Panc1 (cell line): ENCODE data around the gene B3GNT4. TPM values are rescaled to one million over a fixed set of nuclear protein-coding genes. Genes with fewer than 3 reads are reported as not detected.

ENCODE experiments used
- ATAC-seq: fragments of 200-7000 bp; cut with Tn5 transposase; 2 replicates; pipeline ENCODE4 v1.9.1; 2020; ENCODE audit warnings: mild to moderate bottlenecking, moderate library complexity
- BruUV-seq: library from RNA; stranded (reverse); fragments of 400-500 nt; replicated peaks from 2 replicates; lab custom pipeline; 2021; lab: Mats Ljungman, UMichigan
- CTCF ChIA-PET: fragments of 300-600 bp; sonication (Branson Sonifier 250); formaldehyde crosslinking; loops from one replicate; lab custom pipeline; 2022; ENCODE audit warnings: antibody characterized with exemption; lab: Charles Lee
- POLR2A ChIA-PET: fragments of 300-600 bp; sonication (Branson Sonifier 250); formaldehyde crosslinking; loops from one replicate; lab custom pipeline; 2022; ENCODE audit warnings: antibody characterized with exemption; lab: Charles Lee
- DNase-seq: peaks from one replicate; pipeline ENCODE4 v3.0.0-alpha.2; 2010; ENCODE audit warnings: low read depth, low spot score
- H3K27ac ChIP-seq: 2 replicates; pipeline ENCODE4 v1.5.1; 2011; ENCODE audit warnings: mild to moderate bottlenecking, low read length, inconsistent platforms
- H3K27me3 ChIP-seq: fragments of 200-500 bp; sonication (Bioruptor generic); 2 replicates; pipeline ENCODE4 v1.6.0; 2014; ENCODE audit warnings: low read length, inconsistent platforms; ENCODE audit not compliant: control insufficient read depth, insufficient read depth
- H3K36me3 ChIP-seq: fragments of 200-500 bp; sonication (Bioruptor generic); 2 replicates; pipeline ENCODE4 v1.5.1; 2014; ENCODE audit warnings: inconsistent platforms, mild to moderate bottlenecking, low read length, moderate library complexity; ENCODE audit not compliant: control insufficient read depth, insufficient read depth
- H3K4me1 ChIP-seq: 2 replicates; pipeline ENCODE4 v1.5.1; 2011; ENCODE audit warnings: inconsistent platforms, mild to moderate bottlenecking, low read length, moderate library complexity; ENCODE audit not compliant: control insufficient read depth, insufficient read depth
- H3K4me3 ChIP-seq, 2 experiments: 2 replicates each; pipeline ENCODE4 v1.5.1; 2011 to 2012; ENCODE audit warnings: low read depth in 2 of 2, low read length in 2 of 2, mild to moderate bottlenecking in 2 of 2, inconsistent platforms in 1 of 2, moderate library complexity in 1 of 2
- H3K9me3 ChIP-seq: fragments of 200-500 bp; sonication (Bioruptor generic); 2 replicates; pipeline ENCODE4 v1.5.1; 2014; ENCODE audit warnings: low read depth, mild to moderate bottlenecking, inconsistent platforms, low read length, moderate library complexity; ENCODE audit not compliant: control insufficient read depth, insufficient read depth
- POLR2AphosphoS5 ChIP-seq: IDR thresholded peaks from 2 replicates; pipeline ENCODE4 v1.6.1; 2012; ENCODE audit warnings: mild to moderate bottlenecking, low read depth, low read length, moderate library complexity
- SIN3A ChIP-seq: IDR thresholded peaks from 2 replicates; pipeline ENCODE4 v1.6.1; 2012; ENCODE audit warnings: low read depth, mild to moderate bottlenecking, low read length, moderate library complexity, borderline replicate concordance; ENCODE audit not compliant: insufficient read depth
- TCF7L2 ChIP-seq: IDR thresholded peaks from 2 replicates; pipeline ENCODE4 v1.6.1; 2011; ENCODE audit warnings: mild to moderate bottlenecking, low read depth, low read length, inconsistent platforms
- in situ Hi-C: cut with HindIII; loops from 2 replicates; pipeline ENCODE4 v1.10.0; 2016; ENCODE audit warnings: low sequenced_read_pairs, low pct_unique_long_range_greater_than_20kb
- intact Hi-C: fragments of 100-400 bp; cut with micrococcal nuclease; formaldehyde crosslinking; loops from one replicate; pipeline ENCODE4 v1.10.0; 2022; ENCODE audit not compliant: unreplicated experiment
- total RNA-seq: library from RNA; stranded (reverse); gene quantifications from one replicate; pipeline ENCODE4 v1.2.1, GENCODE V29; 2021; ENCODE audit not compliant: unreplicated experiment
- TF ChIP-seq, protein P1 (sequence below), 2 experiments: IDR thresholded peaks; 2 replicates each; pipeline ENCODE4 v1.6.1; 2011 to 2012; ENCODE audit warnings: low read depth in 2 of 2, control low read depth in 1 of 2, low read length in 1 of 2, mild to moderate bottlenecking in 1 of 2, moderate library complexity in 1 of 2; ENCODE audit not compliant: insufficient read depth in 1 of 2
- TF ChIP-seq, protein P2 (sequence below): fragments of 450-650 bp; IDR thresholded peaks from 2 replicates; pipeline ENCODE4 v1.5.1; 2017; ENCODE audit warnings: mild to moderate bottlenecking

The B3GNT4 gene
- total RNA-seq, 1 experiment from 2014 or later, result 1.8 TPM

DNA sequence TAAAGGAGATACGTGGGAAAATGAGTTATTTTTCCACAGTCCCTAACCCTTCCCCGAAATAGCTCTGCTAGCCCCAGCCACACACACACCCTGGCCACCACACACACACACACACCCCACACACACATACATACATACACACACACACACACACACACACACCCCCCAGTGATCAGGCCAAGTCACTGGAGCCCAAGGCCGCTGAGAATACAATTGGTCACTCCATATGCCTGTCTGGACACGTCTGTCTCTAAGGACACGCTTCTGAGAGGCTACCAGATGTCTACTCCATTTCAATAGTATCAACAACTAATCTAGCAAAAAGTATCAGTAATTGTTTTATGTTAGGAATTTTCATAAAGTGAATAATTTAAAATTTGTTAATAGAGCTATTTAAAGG is 35.4 kb downstream of the B3GNT4 start:
- Histone ChIP-seq H3K4me1 (no peaks in the 10 kb centered on the region), H3K36me3 (peaks cover 2% of the 10 kb centered on the region; the same call in 1 of the 2 replicates), H3K27ac (no peak overlapping the region), H3K4me3 (no peak overlapping the region), H3K27me3 (no peaks in the 10 kb centered on the region), H3K9me3 (no peaks in the 10 kb centered on the region)
- CTCF ChIA-PET, result no interaction called here
- TF ChIP-seq SIN3A (no peak), TCF7L2 (no peak), POLR2AphosphoS5 (no peak)
- TF ChIP-seq, protein P1, sequence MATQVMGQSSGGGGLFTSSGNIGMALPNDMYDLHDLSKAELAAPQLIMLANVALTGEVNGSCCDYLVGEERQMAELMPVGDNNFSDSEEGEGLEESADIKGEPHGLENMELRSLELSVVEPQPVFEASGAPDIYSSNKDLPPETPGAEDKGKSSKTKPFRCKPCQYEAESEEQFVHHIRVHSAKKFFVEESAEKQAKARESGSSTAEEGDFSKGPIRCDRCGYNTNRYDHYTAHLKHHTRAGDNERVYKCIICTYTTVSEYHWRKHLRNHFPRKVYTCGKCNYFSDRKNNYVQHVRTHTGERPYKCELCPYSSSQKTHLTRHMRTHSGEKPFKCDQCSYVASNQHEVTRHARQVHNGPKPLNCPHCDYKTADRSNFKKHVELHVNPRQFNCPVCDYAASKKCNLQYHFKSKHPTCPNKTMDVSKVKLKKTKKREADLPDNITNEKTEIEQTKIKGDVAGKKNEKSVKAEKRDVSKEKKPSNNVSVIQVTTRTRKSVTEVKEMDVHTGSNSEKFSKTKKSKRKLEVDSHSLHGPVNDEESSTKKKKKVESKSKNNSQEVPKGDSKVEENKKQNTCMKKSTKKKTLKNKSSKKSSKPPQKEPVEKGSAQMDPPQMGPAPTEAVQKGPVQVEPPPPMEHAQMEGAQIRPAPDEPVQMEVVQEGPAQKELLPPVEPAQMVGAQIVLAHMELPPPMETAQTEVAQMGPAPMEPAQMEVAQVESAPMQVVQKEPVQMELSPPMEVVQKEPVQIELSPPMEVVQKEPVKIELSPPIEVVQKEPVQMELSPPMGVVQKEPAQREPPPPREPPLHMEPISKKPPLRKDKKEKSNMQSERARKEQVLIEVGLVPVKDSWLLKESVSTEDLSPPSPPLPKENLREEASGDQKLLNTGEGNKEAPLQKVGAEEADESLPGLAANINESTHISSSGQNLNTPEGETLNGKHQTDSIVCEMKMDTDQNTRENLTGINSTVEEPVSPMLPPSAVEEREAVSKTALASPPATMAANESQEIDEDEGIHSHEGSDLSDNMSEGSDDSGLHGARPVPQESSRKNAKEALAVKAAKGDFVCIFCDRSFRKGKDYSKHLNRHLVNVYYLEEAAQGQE (IDR thresholded peaks at IDR 0.05; ENCODE audit: insufficient read depth in 1 of 2, low read depth in 2 of 2, low read length in 1 of 2), result no peak
- TF ChIP-seq, protein P2, sequence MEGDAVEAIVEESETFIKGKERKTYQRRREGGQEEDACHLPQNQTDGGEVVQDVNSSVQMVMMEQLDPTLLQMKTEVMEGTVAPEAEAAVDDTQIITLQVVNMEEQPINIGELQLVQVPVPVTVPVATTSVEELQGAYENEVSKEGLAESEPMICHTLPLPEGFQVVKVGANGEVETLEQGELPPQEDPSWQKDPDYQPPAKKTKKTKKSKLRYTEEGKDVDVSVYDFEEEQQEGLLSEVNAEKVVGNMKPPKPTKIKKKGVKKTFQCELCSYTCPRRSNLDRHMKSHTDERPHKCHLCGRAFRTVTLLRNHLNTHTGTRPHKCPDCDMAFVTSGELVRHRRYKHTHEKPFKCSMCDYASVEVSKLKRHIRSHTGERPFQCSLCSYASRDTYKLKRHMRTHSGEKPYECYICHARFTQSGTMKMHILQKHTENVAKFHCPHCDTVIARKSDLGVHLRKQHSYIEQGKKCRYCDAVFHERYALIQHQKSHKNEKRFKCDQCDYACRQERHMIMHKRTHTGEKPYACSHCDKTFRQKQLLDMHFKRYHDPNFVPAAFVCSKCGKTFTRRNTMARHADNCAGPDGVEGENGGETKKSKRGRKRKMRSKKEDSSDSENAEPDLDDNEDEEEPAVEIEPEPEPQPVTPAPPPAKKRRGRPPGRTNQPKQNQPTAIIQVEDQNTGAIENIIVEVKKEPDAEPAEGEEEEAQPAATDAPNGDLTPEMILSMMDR, result no peak
- DNase-seq, result no peak
- ATAC-seq, result no peak
- no TSS peak for BruUV-seq
- intact Hi-C loops (no loop called here), in situ Hi-C loops (no loop called here)
- POLR2A ChIA-PET, result no interaction called here

DNA sequence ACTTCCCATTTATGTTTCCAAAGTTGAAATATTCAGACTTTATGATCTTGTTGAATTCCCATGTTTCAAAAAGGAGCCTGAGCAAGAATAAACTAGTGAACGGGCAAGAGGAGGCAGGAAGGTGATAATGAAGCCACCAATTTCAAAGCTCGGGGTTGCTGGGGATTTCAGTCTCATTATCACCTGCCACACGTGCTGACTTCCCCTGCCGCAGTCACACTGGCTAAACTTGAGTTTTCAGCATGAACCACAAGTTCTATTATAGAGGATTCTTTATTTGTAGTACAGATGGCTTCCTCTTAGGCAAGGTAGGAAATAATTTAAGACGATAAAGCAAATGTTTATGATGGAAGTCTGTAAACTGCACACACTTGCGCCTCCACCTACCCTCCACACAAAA is 40.5 kb downstream of the B3GNT4 start:
- TF ChIP-seq, protein P1 (IDR thresholded peaks at IDR 0.05; ENCODE audit: insufficient read depth in 1 of 2, low read depth in 2 of 2, low read length in 1 of 2), result no peak
- TF ChIP-seq POLR2AphosphoS5 (no peak), SIN3A (no peak), TCF7L2 (no peak)
- TF ChIP-seq, protein P2, result no peak
- ATAC-seq, result no peak
- Histone ChIP-seq H3K27me3 (no peaks in the 10 kb centered on the region), H3K27ac (no peak overlapping the region), H3K4me3 (no peak overlapping the region), H3K36me3 (no peaks in the 10 kb centered on the region), H3K9me3 (no peaks in the 10 kb centered on the region), H3K4me1 (no peaks in the 10 kb centered on the region)
- in situ Hi-C loops, result no loop called here
- ChIA-PET POLR2A (no interaction called here), CTCF (no interaction called here)
- intact Hi-C loops, result no loop called here
- no TSS peak for BruUV-seq
- no peak for DNase-seq
